H1 (cell line): ENCODE results near the gene KLHDC7A. TPM values are rescaled to one million over a fixed set of nuclear protein-coding genes. Genes with fewer than 3 reads are reported as not detected.

Experiments used
- CTCF ChIA-PET: fragments of 300-600 bp; sonication (Branson Sonifier 250); formaldehyde crosslinking; loops from one replicate; lab custom pipeline; 2021; ENCODE audit not compliant: partially characterized antibody; lab: Charles Lee
- POLR2A ChIA-PET: fragments of 300-600 bp; sonication (Branson Sonifier 250); formaldehyde crosslinking; loops from one replicate; lab custom pipeline; 2021; ENCODE audit warnings: inconsistent platforms; ENCODE audit not compliant: partially characterized antibody; lab: Charles Lee
- DNase-seq, 2 experiments: peaks; one replicate each; pipeline versions ENCODE4 v3.0.0 to v3.0.0-alpha.2; 2010 to 2022; ENCODE audit warnings: low spot score in 2 of 2, low read depth in 1 of 2, mixed read lengths in 1 of 2
- FAIRE-seq: peaks from 2 replicates; lab custom pipeline; 2011; peaks lifted over from hg19 to GRCh38; lab: Jason Lieb, UNC
- H2AFZ ChIP-seq: 2 replicates; pipeline ENCODE4 v1.8.1; 2012; ENCODE audit warnings: low read length, inconsistent platforms
- H2AK5ac ChIP-seq: 2 replicates; pipeline ENCODE4 v1.6.1; 2013; ENCODE audit warnings: low read depth, low read length
- H2BK120ac ChIP-seq: replicated peaks from 2 replicates; pipeline ENCODE3; 2013; ENCODE audit warnings: low read depth, low read length, inconsistent platforms
- H2BK12ac ChIP-seq: 2 replicates; pipeline ENCODE4 v1.6.1; 2013; ENCODE audit warnings: low read depth, low read length
- H2BK15ac ChIP-seq: 2 replicates; pipeline ENCODE4 v1.6.1; 2013; ENCODE audit warnings: low read length
- H2BK20ac ChIP-seq: 2 replicates; pipeline ENCODE4 v1.6.1; 2013; ENCODE audit warnings: low read length
- H2BK5ac ChIP-seq: 2 replicates; pipeline ENCODE4 v1.6.1; 2013; ENCODE audit warnings: low read depth, low read length
- H3K14ac ChIP-seq: 2 replicates; pipeline ENCODE4 v1.6.1; 2013; ENCODE audit warnings: inconsistent platforms; ENCODE audit not compliant: insufficient read length
- H3K18ac ChIP-seq: 2 replicates; pipeline ENCODE4 v1.6.1; 2013; ENCODE audit warnings: low read length; ENCODE audit errors: extremely low read depth
- H3K23ac ChIP-seq: 2 replicates; pipeline ENCODE4 v1.6.1; 2013; ENCODE audit warnings: inconsistent platforms; ENCODE audit not compliant: insufficient read length
- H3K23me2 ChIP-seq: 2 replicates; pipeline ENCODE4 v1.6.1; 2013; ENCODE audit warnings: low read depth, low read length
- H3K27ac ChIP-seq: 2 replicates; pipeline ENCODE4 v1.6.1; 2011; ENCODE audit warnings: low read depth, low read length, inconsistent platforms
- H3K27me3 ChIP-seq, 4 experiments: replicated peaks in 1 of 4; 1 replicate in 1 of 4; 2 replicates in 3 of 4; pipeline versions ENCODE4 v1.6.1 to v1.8.1; 2011 to 2013; ENCODE audit warnings: low read length in 3 of 4, mild to moderate bottlenecking in 3 of 4, inconsistent platforms in 2 of 4, mixed read lengths in 2 of 4, moderate library complexity in 1 of 4; ENCODE audit not compliant: control insufficient read depth in 3 of 4, insufficient read depth in 3 of 4; ENCODE audit errors: extremely low read depth in 1 of 4
- H3K36me3 ChIP-seq, 4 experiments: 2 replicates each; pipeline versions ENCODE4 v1.6.1 to v1.8.1; 2011 to 2013; ENCODE audit warnings: mild to moderate bottlenecking in 4 of 4, low read length in 3 of 4, moderate library complexity in 2 of 4, control low read depth in 1 of 4, inconsistent platforms in 1 of 4; ENCODE audit not compliant: insufficient read depth in 4 of 4, control insufficient read depth in 2 of 4
- H3K4ac ChIP-seq: replicated peaks from 2 replicates; pipeline ENCODE3; 2013; ENCODE audit warnings: low read length, low read depth, mixed read lengths, inconsistent platforms; ENCODE audit not compliant: insufficient read length
- H3K4me1 ChIP-seq, 4 experiments: replicated peaks in 1 of 4; 1 replicate in 1 of 4; 2 replicates in 3 of 4; pipeline versions ENCODE4 v1.6.1 to v1.8.1; 2011 to 2013; ENCODE audit warnings: low read length in 3 of 4, inconsistent platforms in 2 of 4, mixed read lengths in 1 of 4; ENCODE audit not compliant: insufficient read depth in 4 of 4, control insufficient read depth in 3 of 4
- H3K4me2 ChIP-seq, 2 experiments: 2 replicates each; pipeline versions ENCODE4 v1.6.1 to v1.8.1; 2011 to 2013; ENCODE audit warnings: low read depth in 2 of 2, low read length in 2 of 2, control low read depth in 1 of 2, inconsistent platforms in 1 of 2, mild to moderate bottlenecking in 1 of 2; ENCODE audit not compliant: insufficient read depth in 1 of 2
- H3K4me3 ChIP-seq, 4 experiments: fragments of 200-600, 300-600 bp in 1 of 4; sonication (generic), shearing (Covaris generic), sonication (Bioruptor Twin) in 1 of 4; 2 replicates each; pipeline versions ENCODE4 v1.5.1 to v1.8.1; 2011 to 2016; ENCODE audit warnings: low read length in 4 of 4, low read depth in 3 of 4, control low read depth in 2 of 4, inconsistent platforms in 2 of 4, mild to moderate bottlenecking in 2 of 4, mixed read lengths in 1 of 4, moderate library complexity in 1 of 4; ENCODE audit not compliant: insufficient read depth in 2 of 4; ENCODE audit errors: extremely low read depth in 1 of 4
- H3K56ac ChIP-seq: replicated peaks from 2 replicates; pipeline ENCODE3; 2013; ENCODE audit warnings: low read depth, mild to moderate bottlenecking, mixed read lengths, low read length, inconsistent platforms; ENCODE audit not compliant: insufficient read length
- H3K79me1 ChIP-seq: 2 replicates; pipeline ENCODE4 v1.6.1; 2013; ENCODE audit warnings: low read depth, low read length, control low read depth
- H3K79me2 ChIP-seq, 2 experiments: 2 replicates each; pipeline versions ENCODE4 v1.6.1 to v1.8.1; 2012 to 2013; ENCODE audit warnings: low read length in 2 of 2, mild to moderate bottlenecking in 2 of 2, inconsistent platforms in 1 of 2; ENCODE audit not compliant: insufficient read depth in 2 of 2, control insufficient read depth in 1 of 2
- H3K9ac ChIP-seq, 4 experiments: replicated peaks in 1 of 4; 1 replicate in 1 of 4; 2 replicates in 3 of 4; pipeline versions ENCODE4 v1.6.1 to v1.8.1; 2011 to 2013; ENCODE audit warnings: low read depth in 3 of 4, low read length in 3 of 4, control low read depth in 2 of 4, mild to moderate bottlenecking in 2 of 4, moderate library complexity in 2 of 4, inconsistent platforms in 1 of 4; ENCODE audit errors: extremely low read depth in 1 of 4
- H3K9me3 ChIP-seq, 2 experiments: 2 replicates each; pipeline versions ENCODE4 v1.6.1 to v1.8.1; 2012 to 2013; ENCODE audit warnings: mild to moderate bottlenecking in 2 of 2, moderate library complexity in 2 of 2, control low read depth in 1 of 2, inconsistent platforms in 1 of 2, low read depth in 1 of 2, low read length in 1 of 2, mixed read lengths in 1 of 2; ENCODE audit not compliant: insufficient read depth in 2 of 2
- H4K20me1 ChIP-seq, 2 experiments: replicated peaks in 1 of 2; 2 replicates each; pipeline versions ENCODE3 to v1.8.1; 2011 to 2013; ENCODE audit warnings: inconsistent platforms in 2 of 2, low read length in 2 of 2, mild to moderate bottlenecking in 1 of 2; ENCODE audit not compliant: insufficient read depth in 2 of 2, control insufficient read depth in 1 of 2
- H4K5ac ChIP-seq: 2 replicates; pipeline ENCODE4 v1.6.1; 2013; ENCODE audit warnings: low read length, low read depth, mixed read lengths, inconsistent platforms; ENCODE audit not compliant: insufficient read length
- H4K8ac ChIP-seq: 2 replicates; pipeline ENCODE4 v1.8.0; 2013; ENCODE audit warnings: mild to moderate bottlenecking, moderate library complexity, low read length, inconsistent platforms; ENCODE audit not compliant: insufficient read depth; ENCODE audit errors: extremely low read depth
- H4K91ac ChIP-seq: replicated peaks from 2 replicates; pipeline ENCODE3; 2013; ENCODE audit warnings: low read length, mixed read lengths, inconsistent platforms; ENCODE audit not compliant: insufficient read length
- CBX5 ChIP-seq: fragments of 300-800, 300-1000 bp; sonication (generic); IDR thresholded peaks from 2 replicates; pipeline ENCODE4 v1.7.1; 2016; ENCODE audit warnings: antibody characterized with exemption, low read length, low read depth
- CREB1 ChIP-seq: IDR thresholded peaks from 2 replicates; pipeline ENCODE4 v1.6.1; 2012; ENCODE audit warnings: inconsistent platforms
- SP2 ChIP-seq: IDR thresholded peaks from 2 replicates; pipeline ENCODE4 v1.6.1; 2012; ENCODE audit warnings: mild to moderate bottlenecking, low read length, inconsistent platforms
- WGBS, 2 experiments: shearing (Covaris generic) in 1 of 2; methylation state at CpG; one replicate each; pipeline versions ENCODE4 v1.1.6 to v1.1.7; 2013 to 2015; ENCODE audit warnings: low lambda C conversion rate in 2 of 2, mixed read lengths in 2 of 2, inconsistent platforms in 1 of 2, low coverage in 1 of 2, missing lambda C conversion rate in 1 of 2; ENCODE audit not compliant: insufficient replicate concordance in 2 of 2, insufficient coverage in 1 of 2, insufficient read length in 1 of 2; ENCODE audit errors: extremely low coverage in 1 of 2, missing lambda C conversion rate in 1 of 2; 5-methylcytosine and 5-hydroxymethylcytosine counted together
- polyA plus RNA-seq, 7 experiments: library from polyadenylated mRNA; depleted of rRNA in 3 of 7; stranded (reverse) in 5 of 7; unstranded in 2 of 7; fragments of >200 nt in 5 of 7; fragments of 200-250 nt in 2 of 7; gene quantifications; 1 replicate in 5 of 7; 2 replicates in 1 of 7; 4 replicates in 1 of 7; pipeline versions ENCODE4 v1.2.1 to v1.2.3, GENCODE V29; 2011 to 2013; ENCODE audit warnings: missing spikeins in 2 of 7, mixed read lengths in 2 of 7
- total RNA-seq: library from RNA; stranded (reverse); fragmentation: NEBNext Ultra II Directional; extraction: Animal tissue kit (Norgen Biotek cat#: 25700); gene quantifications from 2 replicates; pipeline ENCODE4 v1.2.1, GENCODE V29; 2021

The KLHDC7A gene
- total and polyA plus RNA-seq, 2 of the 8 experiments (the other 6 are each of a cell fraction or from before 2014, with no cell fraction given), result 3.9 to 18.9 TPM

GRCh38 chr1:18440385-18441226 is 40.1 kb upstream of the KLHDC7A start:
- Histone ChIP-seq H3K36me3 (no peaks in the 10 kb centered on the region), H3K4me2 (peak overlapping the region in 1 of 2 experiments; percentile 39; a peak in 1 of 4 replicates), H3K9ac (no peak overlapping the region), H3K79me2 (no peaks in the 10 kb centered on the region), H2AFZ (no peak overlapping the region), H3K23me2 (no peaks in the 10 kb centered on the region; the same call in 1 of the 2 replicates), H3K4me1 (peaks cover 0 to 7% (median 3%) of the 10 kb centered on the region in 4 experiments; a peak in 4 of 7 replicates), H3K27ac (no peak overlapping the region), H3K14ac (no peak overlapping the region), H4K20me1 (no peaks in the 10 kb centered on the region), H2BK15ac (no peak overlapping the region), H3K56ac (no peak overlapping the region), H3K79me1 (no peaks in the 10 kb centered on the region), H3K27me3 (no peaks in the 10 kb centered on the region; a peak in 1 of 7 replicates), H2BK5ac (no peak overlapping the region), H2AK5ac (no peak overlapping the region), H3K4me3 (no peak overlapping the region), H2BK12ac (peak overlapping the region; percentile 77; the same call in 1 of the 2 replicates), H4K8ac (no peak overlapping the region), H3K18ac (no peak overlapping the region), H3K9me3 (no peaks in the 10 kb centered on the region), H3K4ac (no peak overlapping the region), H2BK20ac (no peak overlapping the region), H3K23ac (no peak overlapping the region), H4K5ac (no peak overlapping the region), H4K91ac (no peak overlapping the region), H2BK120ac (no peak overlapping the region)
- no peak for FAIRE-seq
- ChIA-PET CTCF (interaction anchor here (0.8 to 1.5 kb wide), 4 partner anchors 27 to 141 kb away, joined by 4 read pairs; no protein-coding TSS in a partner anchor), POLR2A (interaction anchor here (0.8 kb wide), 1 partner anchor 23 kb away, joined by 3 read pairs; no protein-coding TSS in a partner anchor)
- no peak for DNase-seq
- WGBS, 2 experiments, result 69% methylated on average over 5 of the region's 5 CpGs; no CpG with 5 or more reads in 1 of the 2 experiments
- no peak for TF ChIP-seq CBX5
- TF ChIP-seq CREB1, result no peak
- TF ChIP-seq SP2, result no peak
